Measurements from ENCODE around the gene IDUA.

GRCh38 chr4:972651-973424 is 14.0 kb upstream of the IDUA start:
- TF ChIP-seq POLR2AphosphoS5 (IDR thresholded peaks at IDR 0.05) (no peak), POLR2A (IDR thresholded peaks at IDR 0.05) (no peak)
